GM12873 (cell line): Measurements from ENCODE around the gene LHFPL3.

Experiments used
- TF ChIP-seq, protein P1 (sequence below): IDR thresholded peaks from 2 replicates; pipeline ENCODE4 v1.5.1; 2012; ENCODE audit warnings: low read depth, mild to moderate bottlenecking, moderate library complexity, low read length, control low read depth; ENCODE audit not compliant: insufficient read depth; ENCODE audit errors: missing control alignments

LHFPL3 gene

DNA sequence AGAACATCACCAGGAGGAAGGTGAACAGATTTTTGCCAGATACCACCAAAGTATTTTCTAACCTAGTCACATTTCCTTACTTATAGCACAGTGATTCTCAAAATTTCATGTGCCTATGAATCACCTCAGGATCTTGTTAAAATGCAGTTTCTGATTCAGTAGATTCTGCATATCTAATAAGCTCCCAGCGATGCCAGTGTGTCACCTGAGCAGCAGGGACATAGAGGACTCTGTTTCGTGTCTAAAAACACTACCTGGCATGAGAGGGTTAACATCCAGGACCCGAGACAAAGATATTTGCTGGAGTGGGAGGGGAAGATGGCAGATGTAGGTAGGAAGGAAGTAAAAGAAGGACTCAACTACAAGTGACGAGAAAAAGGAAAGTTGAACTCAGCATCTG lies 433.5 kb downstream of the LHFPL3 start:
- TF ChIP-seq, protein P1, sequence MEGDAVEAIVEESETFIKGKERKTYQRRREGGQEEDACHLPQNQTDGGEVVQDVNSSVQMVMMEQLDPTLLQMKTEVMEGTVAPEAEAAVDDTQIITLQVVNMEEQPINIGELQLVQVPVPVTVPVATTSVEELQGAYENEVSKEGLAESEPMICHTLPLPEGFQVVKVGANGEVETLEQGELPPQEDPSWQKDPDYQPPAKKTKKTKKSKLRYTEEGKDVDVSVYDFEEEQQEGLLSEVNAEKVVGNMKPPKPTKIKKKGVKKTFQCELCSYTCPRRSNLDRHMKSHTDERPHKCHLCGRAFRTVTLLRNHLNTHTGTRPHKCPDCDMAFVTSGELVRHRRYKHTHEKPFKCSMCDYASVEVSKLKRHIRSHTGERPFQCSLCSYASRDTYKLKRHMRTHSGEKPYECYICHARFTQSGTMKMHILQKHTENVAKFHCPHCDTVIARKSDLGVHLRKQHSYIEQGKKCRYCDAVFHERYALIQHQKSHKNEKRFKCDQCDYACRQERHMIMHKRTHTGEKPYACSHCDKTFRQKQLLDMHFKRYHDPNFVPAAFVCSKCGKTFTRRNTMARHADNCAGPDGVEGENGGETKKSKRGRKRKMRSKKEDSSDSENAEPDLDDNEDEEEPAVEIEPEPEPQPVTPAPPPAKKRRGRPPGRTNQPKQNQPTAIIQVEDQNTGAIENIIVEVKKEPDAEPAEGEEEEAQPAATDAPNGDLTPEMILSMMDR = no peak

DNA sequence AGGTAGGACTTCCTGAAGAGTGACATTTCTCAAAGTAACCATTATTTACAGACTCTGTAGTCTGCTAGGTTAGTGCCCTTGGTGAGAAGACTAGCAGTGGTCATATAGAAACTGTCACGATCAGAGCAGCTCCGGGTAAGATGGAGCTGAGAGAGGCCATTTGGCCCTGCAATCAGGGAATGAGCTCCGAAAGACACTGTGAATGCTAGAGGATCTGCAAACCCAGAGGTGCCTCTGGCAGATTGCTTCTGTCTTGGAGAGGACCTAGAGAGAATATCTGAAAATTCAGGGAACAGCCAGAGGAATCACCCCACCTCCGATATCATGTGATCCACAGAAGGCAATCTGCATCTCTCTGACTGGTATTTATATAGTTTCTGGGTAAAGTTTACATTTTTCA lies 438.7 kb downstream of the LHFPL3 start:
- TF ChIP-seq, protein P1 = no peak

DNA sequence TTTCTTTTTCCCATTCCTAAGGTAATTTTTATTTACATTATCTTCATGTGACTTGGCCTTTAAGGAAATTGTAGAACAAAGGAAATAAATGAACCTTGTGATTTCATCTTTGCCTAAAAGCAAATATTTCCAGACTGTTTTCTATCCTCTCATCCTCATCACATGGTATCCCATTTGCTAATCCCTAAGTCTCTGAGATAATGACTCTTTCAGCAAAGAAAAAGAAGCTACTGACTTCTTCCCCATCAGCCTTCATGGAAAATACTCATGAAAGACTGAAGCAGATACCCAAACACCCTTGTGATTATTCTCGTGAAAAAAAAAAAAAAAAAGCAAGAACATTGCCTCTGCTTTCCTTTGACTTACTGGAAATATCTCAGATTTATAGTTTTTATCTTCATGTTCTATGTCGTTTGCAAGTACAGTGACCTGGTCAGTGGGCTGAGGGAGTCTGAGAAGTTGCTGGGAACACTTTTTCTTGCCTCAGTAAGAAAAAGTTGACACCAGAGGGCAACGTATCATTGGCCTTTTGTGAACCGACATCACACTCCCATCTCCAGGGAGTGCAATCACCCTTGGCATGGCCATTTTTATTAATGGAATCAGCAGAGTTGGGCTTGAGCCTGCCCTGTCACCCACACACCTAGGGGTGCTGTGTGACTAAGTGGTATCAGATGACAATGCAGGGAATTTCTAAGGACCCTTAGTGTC lies 439.6 kb downstream of the LHFPL3 start:
- TF ChIP-seq, protein P1 = no peak

DNA sequence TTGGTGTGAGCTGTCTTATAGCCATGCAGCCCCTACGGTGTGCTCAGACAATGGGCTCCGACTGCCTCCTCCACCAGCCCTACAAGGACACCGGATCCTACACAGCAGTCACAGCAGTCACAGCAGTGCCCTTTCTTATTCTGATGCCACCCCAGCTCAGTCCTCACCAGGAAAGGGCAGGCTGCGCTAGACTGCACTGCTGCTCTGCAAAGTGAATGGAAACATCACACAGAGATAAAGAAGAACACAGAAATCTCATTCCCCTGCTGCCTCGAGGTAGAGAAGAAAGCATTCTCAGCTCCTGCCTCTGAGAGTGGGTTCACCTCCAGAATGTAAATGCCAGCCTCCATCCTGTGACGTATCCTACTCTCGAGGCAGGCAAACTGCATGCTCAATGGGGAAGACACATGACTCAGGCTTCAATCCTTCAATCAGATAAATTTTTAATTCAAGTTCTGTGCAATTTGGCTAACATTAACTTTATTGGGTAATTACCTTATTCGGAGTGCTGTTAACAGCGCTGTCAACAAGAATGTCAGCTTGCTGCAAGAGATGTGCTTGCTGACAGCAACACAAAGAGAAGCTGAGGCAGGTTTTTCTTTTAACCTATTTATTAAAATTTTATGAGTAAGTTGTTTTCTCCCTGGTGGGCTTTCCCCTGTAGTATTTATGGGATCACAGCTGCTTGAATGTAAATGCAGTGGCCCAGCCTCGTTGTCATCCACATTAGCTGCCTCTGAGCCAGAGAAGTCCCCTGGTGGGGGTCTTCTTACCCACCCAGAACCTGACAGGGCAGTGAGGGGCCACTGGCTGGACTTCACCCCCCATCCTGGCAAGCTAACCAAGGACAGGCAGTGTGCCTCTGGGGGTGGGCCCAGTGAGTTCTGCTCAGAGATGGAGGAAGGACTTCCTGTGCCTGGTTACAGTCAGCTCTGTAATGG lies 444.3 kb downstream of the LHFPL3 start:
- TF ChIP-seq, protein P1 = no peak

DNA sequence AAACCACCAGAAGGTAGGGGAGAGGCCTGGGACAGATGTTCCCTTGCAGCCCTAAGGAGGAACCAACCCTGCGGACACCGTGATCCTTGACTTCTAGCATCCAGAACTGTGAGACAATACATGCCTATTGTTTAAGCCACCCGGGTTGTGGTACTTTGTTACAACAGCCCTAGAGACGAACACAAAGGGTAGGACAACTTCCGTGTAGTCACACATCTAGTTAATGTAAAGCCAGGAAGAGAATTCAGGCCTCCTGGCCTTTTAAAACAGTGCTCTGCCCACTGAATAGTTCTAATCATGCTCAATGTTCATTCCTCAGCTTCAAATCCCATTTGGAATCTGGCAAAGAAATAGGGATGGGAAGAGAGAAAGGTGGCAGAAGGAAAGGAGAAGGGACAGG lies 445.4 kb downstream of the LHFPL3 start:
- TF ChIP-seq, protein P1 = no peak

DNA sequence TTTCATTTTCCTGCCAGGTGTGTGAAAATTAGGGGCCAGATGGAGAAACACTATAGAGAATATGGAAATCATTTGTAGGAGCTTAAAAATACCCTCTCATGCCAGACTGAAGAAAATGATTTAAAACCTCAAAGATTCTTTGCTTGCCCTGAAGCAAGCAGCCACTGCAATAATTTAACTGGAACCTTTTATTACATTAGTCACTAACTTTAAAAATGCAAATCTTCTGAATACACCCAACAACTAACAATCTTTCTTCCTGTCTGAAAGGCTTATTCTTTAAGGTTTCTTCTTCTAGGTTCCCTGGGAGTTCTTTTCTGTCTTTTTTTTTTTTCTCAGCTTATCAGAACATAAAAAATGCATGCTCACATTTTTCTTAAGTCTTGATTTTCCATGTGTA lies 447.1 kb downstream of the LHFPL3 start:
- TF ChIP-seq, protein P1 = no peak

DNA sequence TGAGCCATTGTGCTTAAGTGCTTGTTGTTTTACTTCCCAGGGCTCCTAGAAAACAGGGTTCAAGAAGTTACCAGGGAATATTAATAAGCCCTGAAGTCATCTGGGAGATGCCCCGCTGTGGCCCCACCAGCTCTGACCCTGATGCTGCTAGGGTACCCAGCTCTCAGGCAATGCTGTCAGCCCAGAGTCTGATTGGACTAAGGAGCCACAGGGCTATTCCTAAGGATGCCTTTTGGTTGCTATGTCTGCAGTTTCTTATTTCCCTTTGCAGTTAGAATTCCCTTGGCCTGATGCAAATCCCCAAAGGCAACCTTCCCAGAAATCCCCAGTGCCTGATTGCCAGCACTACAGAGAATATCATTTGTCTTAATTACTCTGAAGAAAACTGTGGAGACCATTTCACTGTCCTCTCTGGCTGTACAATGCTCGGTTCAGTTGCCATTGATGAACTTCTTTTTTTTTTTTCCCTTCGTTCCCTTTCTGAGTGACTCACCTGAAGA lies 448.9 kb downstream of the LHFPL3 start:
- TF ChIP-seq, protein P1 = no peak
